Tibial nerve (tissue), 4 donors: ENCODE data around the gene GRAMD1A.

Experiments used
- CTCF ChIP-seq, 5 experiments: fragments of 200-600 bp in 3 of 5; fragments of 450-650 bp in 2 of 5; sonication (generic) in 3 of 5; IDR thresholded peaks; one replicate each; pipeline ENCODE4 v1.5.1; 2016 to 2019; ENCODE audit warnings: antibody characterized with exemption in 5 of 5, mild to moderate bottlenecking in 3 of 5, moderate library complexity in 2 of 5
- EP300 ChIP-seq, 2 donors: sonication (generic); formaldehyde crosslinking; IDR thresholded peaks; one replicate each; pipeline ENCODE4 v1.6.1; 2017; ENCODE audit warnings: antibody characterized with exemption in 2 of 2, mild to moderate bottlenecking in 1 of 2

GRCh38 chr19:35023428-35023827 lies 23.3 kb downstream of the GRAMD1A start:
- TF ChIP-seq CTCF (IDR thresholded peaks at IDR 0.05) (no peak), EP300 (IDR thresholded peaks at IDR 0.05) (no peak)
